Measurements from ENCODE around the gene ITPR1.

Gene ITPR1

GRCh38 chr3:4647411-4647810, 154.3 kb downstream of the ITPR1 start:
- no peak overlapping the region for H3K4me3 Mint-ChIP-seq
- H3K27me3 Mint-ChIP-seq (ENCODE audit: low read depth) = no peaks in the 10 kb centered on the region
- H3K36me3 Mint-ChIP-seq (ENCODE audit: low read depth) = peaks cover 36% of the 10 kb centered on the region
- no peaks in the 10 kb centered on the region for H3K9me3 Mint-ChIP-seq
- no peak overlapping the region for H3K27ac Mint-ChIP-seq
- H3K4me1 Mint-ChIP-seq (ENCODE audit: low read depth) = peaks cover 13% of the 10 kb centered on the region

DNA sequence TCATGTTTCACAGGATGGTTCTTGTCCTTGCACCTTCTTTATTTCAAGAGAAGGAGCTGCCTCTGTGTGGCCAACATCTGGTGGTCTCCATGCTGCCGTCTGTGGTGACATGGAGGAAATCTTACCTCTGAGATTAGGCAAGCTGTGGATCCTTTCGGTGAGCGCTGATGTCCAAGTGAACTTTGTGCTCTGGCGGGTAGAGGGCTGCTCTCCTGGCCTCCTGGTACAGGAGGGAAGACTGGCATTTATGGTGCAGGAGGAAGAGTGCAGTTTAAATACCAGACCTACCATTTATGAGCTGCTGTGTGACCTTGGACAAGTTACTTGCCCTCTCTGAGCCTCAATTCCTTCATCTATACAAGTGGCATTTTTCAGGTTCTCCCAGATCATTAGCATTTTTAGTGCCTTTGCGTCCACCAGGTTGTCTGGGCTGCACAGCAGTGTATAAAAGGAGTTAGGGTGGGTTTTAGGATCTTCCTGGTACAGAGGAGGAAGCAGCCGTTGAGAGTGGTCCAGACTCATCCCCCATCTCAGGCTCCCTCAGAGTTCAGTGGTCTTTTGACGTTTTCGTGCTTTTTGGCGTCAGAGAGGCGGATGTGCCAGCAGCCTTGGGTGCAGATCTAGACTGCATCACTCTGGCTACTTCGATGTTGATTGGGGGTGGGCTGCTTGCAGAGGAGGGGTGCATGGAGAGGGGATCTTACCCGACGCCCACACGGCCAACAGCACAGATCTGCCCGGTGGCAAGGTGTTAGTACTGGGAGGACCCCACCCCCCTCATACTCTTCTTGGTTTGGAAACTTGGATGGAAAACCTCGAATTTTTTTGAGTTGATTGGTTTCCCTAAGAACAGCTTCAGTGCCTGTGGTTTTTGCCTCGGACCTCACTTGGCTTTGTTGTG, 162.2 kb downstream of the ITPR1 start:
- H3K4me1 Mint-ChIP-seq (ENCODE audit: low read depth) = peaks cover 2% of the 10 kb centered on the region
- peaks cover 19% of the 10 kb centered on the region for H3K36me3 Mint-ChIP-seq (ENCODE audit: low read depth)
- no peak overlapping the region for H3K27ac Mint-ChIP-seq
- H3K4me3 Mint-ChIP-seq = no peak overlapping the region
- H3K27me3 Mint-ChIP-seq (ENCODE audit: low read depth) = no peaks in the 10 kb centered on the region
- H3K9me3 Mint-ChIP-seq = no peaks in the 10 kb centered on the region

GRCh38 chr3:4656059-4656458, 162.9 kb downstream of the ITPR1 start:
- Mint-ChIP-seq H3K36me3 (ENCODE audit: low read depth) (peaks cover 19% of the 10 kb centered on the region), H3K27ac (no peak overlapping the region), H3K4me3 (no peak overlapping the region), H3K27me3 (ENCODE audit: low read depth) (no peaks in the 10 kb centered on the region), H3K9me3 (no peaks in the 10 kb centered on the region), H3K4me1 (ENCODE audit: low read depth) (peaks cover 2% of the 10 kb centered on the region)

DNA sequence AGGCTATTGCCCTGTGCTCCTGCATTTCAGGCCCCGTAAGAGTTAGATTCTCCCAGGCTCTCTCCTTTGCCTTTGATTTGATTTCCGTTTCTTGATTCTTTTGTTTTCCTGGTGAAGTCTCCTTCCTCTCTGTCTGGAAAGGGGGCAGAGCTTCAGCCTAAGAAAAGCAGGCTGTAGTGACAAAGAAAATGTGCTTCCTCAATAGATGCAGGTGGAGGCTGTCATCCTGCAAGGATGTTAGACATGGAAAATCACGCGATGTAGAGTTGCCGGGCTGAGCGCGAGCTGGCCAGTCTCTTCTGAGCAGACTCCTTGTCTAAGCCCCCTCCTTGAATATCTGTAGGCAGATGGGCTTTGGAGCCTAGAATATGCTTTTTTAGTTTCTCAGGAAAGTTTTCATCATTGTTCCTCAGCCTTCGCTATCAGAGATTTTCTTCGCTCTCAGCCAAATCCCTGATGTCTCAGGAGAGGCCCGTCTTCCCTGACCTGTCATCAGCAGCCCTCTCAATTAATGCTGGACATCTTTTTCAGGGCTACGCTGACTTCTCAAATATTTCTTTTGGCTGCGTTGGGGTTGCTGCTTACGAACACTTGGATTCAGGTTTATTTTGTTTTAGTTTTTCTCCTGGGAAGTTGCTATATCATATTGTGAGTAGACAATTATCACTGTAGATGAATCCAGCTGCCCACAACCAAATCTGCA, 163.6 kb downstream of the ITPR1 start:
- Mint-ChIP-seq H3K4me3 (no peak overlapping the region), H3K9me3 (no peaks in the 10 kb centered on the region), H3K4me1 (ENCODE audit: low read depth) (no peaks in the 10 kb centered on the region), H3K36me3 (ENCODE audit: low read depth) (peaks cover 21% of the 10 kb centered on the region), H3K27ac (no peak overlapping the region), H3K27me3 (ENCODE audit: low read depth) (no peaks in the 10 kb centered on the region)

DNA sequence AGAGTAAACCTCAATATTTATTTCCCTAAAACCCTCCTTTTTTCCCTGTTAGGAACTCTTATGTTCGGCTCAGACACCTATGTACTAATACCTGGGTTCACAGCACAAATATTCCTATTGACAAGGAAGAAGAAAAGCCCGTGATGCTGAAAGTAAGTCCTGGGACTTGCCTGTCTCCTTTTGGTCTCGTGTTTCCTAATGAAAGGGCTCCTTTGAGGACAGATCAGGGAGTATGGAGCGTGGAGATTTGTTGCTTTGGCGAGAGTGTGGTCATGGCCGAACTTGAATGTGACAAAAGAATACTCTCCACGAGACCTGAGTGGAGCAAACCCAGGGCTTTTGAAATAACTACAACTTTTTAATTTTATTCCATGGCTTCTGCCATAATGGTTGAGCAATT, 167.8 kb downstream of the ITPR1 start:
- Mint-ChIP-seq H3K4me1 (ENCODE audit: low read depth) (no peaks in the 10 kb centered on the region), H3K36me3 (ENCODE audit: low read depth) (peaks cover 21% of the 10 kb centered on the region), H3K27ac (no peak overlapping the region), H3K27me3 (ENCODE audit: low read depth) (no peaks in the 10 kb centered on the region), H3K4me3 (no peak overlapping the region), H3K9me3 (no peaks in the 10 kb centered on the region)

GRCh38 chr3:4664412-4664811, 171.3 kb downstream of the ITPR1 start:
- no peak overlapping the region for H3K4me3 Mint-ChIP-seq
- H3K9me3 Mint-ChIP-seq = no peaks in the 10 kb centered on the region
- peaks cover 33% of the 10 kb centered on the region for H3K36me3 Mint-ChIP-seq (ENCODE audit: low read depth)

GRCh38 chr3:4665197-4665596, 172.0 kb downstream of the ITPR1 start:
- Mint-ChIP-seq H3K9me3 (no peaks in the 10 kb centered on the region), H3K36me3 (ENCODE audit: low read depth) (peaks cover 37% of the 10 kb centered on the region), H3K4me1 (ENCODE audit: low read depth) (peaks cover 2% of the 10 kb centered on the region), H3K4me3 (no peak overlapping the region), H3K27ac (no peak overlapping the region), H3K27me3 (ENCODE audit: low read depth) (no peaks in the 10 kb centered on the region)

More at GRCh38 chr3:4664412-4664811, 171.3 kb downstream of the ITPR1 start:
- no peaks in the 10 kb centered on the region for H3K27me3 Mint-ChIP-seq (ENCODE audit: low read depth)
- no peak overlapping the region for H3K27ac Mint-ChIP-seq
- peaks cover 2% of the 10 kb centered on the region for H3K4me1 Mint-ChIP-seq (ENCODE audit: low read depth)

- no peak overlapping the region for H3K27ac Mint-ChIP-seq
- H3K9me3 Mint-ChIP-seq = no peaks in the 10 kb centered on the region
- no peak overlapping the region for H3K4me3 Mint-ChIP-seq
- H3K36me3 Mint-ChIP-seq (ENCODE audit: low read depth) = peaks cover 44% of the 10 kb centered on the region
- H3K4me1 Mint-ChIP-seq (ENCODE audit: low read depth) = peaks cover 2% of the 10 kb centered on the region
- H3K27me3 Mint-ChIP-seq (ENCODE audit: low read depth) = no peaks in the 10 kb centered on the region
Measured at GRCh38 chr3:4666071-4666470, 172.9 kb downstream of the ITPR1 start.

- Mint-ChIP-seq H3K9me3 (no peaks in the 10 kb centered on the region), H3K27ac (no peak overlapping the region), H3K36me3 (ENCODE audit: low read depth) (peaks cover 34% of the 10 kb centered on the region), H3K4me1 (ENCODE audit: low read depth) (peaks cover 2% of the 10 kb centered on the region), H3K27me3 (ENCODE audit: low read depth) (no peaks in the 10 kb centered on the region), H3K4me3 (no peak overlapping the region)
Measured at GRCh38 chr3:4670352-4670751, 177.2 kb downstream of the ITPR1 start.

- Mint-ChIP-seq H3K27me3 (ENCODE audit: low read depth) (no peaks in the 10 kb centered on the region), H3K4me1 (ENCODE audit: low read depth) (peaks cover 2% of the 10 kb centered on the region), H3K4me3 (no peak overlapping the region), H3K27ac (no peak overlapping the region), H3K9me3 (no peaks in the 10 kb centered on the region), H3K36me3 (ENCODE audit: low read depth) (peaks cover 37% of the 10 kb centered on the region)
Measured at GRCh38 chr3:4672725-4673275, 179.7 kb downstream of the ITPR1 start.

- H3K4me1 Mint-ChIP-seq (ENCODE audit: low read depth) = peaks cover 2% of the 10 kb centered on the region
- no peak overlapping the region for H3K27ac Mint-ChIP-seq
- peaks cover 38% of the 10 kb centered on the region for H3K36me3 Mint-ChIP-seq (ENCODE audit: low read depth)
- H3K4me3 Mint-ChIP-seq = no peak overlapping the region
- no peaks in the 10 kb centered on the region for H3K9me3 Mint-ChIP-seq
- H3K27me3 Mint-ChIP-seq (ENCODE audit: low read depth) = no peaks in the 10 kb centered on the region
Measured at GRCh38 chr3:4674216-4674615, 181.1 kb downstream of the ITPR1 start.

DNA sequence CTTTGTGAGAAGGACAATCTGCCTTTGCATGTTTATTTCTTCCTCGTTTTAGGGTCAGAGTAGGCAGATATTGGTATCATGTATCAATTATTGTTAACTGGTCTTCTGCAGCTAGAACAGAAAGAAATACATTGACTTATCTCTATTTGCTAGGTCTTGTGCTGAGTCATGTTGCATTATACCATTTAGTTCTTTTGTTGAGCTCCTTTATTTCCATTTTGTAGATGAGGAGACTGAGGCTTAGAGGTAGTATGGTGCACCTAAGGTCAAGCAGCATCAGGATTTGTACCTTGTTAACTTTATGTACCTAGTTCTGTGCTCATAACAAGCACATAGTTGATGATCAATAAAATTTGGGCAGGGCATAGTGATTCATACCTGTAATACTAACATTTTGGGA, 182.6 kb downstream of the ITPR1 start:
- Mint-ChIP-seq H3K4me3 (no peak overlapping the region), H3K27me3 (ENCODE audit: low read depth) (no peaks in the 10 kb centered on the region), H3K4me1 (ENCODE audit: low read depth) (no peaks in the 10 kb centered on the region), H3K9me3 (no peaks in the 10 kb centered on the region), H3K27ac (no peak overlapping the region), H3K36me3 (ENCODE audit: low read depth) (peaks cover 33% of the 10 kb centered on the region)

- no peaks in the 10 kb centered on the region for H3K27me3 Mint-ChIP-seq (ENCODE audit: low read depth)
- no peaks in the 10 kb centered on the region for H3K4me1 Mint-ChIP-seq (ENCODE audit: low read depth)
- peaks cover 37% of the 10 kb centered on the region for H3K36me3 Mint-ChIP-seq (ENCODE audit: low read depth)
- no peak overlapping the region for H3K4me3 Mint-ChIP-seq
- no peaks in the 10 kb centered on the region for H3K9me3 Mint-ChIP-seq
- H3K27ac Mint-ChIP-seq = no peak overlapping the region
Measured at GRCh38 chr3:4678320-4678719, 185.2 kb downstream of the ITPR1 start.

- no peak overlapping the region for H3K4me3 Mint-ChIP-seq
- H3K4me1 Mint-ChIP-seq (ENCODE audit: low read depth) = peaks cover 2% of the 10 kb centered on the region
- no peaks in the 10 kb centered on the region for H3K9me3 Mint-ChIP-seq
- no peak overlapping the region for H3K27ac Mint-ChIP-seq
- peaks cover 32% of the 10 kb centered on the region for H3K36me3 Mint-ChIP-seq (ENCODE audit: low read depth)
- H3K27me3 Mint-ChIP-seq (ENCODE audit: low read depth) = no peaks in the 10 kb centered on the region
Measured at GRCh38 chr3:4680227-4680691, 187.1 kb downstream of the ITPR1 start.

DNA sequence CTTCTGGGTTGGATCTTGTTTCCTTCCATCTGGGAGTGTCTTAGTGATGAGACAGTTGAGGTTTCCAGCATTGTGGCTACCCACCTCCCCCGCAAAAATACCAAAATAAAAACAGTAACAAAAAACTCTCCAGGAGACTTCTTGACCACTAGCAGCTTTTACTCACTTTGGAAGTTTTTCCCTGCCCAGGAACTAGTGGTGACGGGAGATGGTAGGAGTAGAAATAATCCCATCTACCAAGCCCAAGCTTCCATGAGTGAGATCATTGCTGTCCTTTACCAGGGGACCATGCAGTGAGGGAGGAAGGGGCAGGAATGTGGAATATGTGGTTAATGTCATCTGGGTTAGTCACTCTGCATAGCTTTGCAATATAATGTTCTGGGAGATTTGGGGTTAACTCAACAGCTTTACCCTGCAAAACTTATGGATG, 187.7 kb downstream of the ITPR1 start:
- H3K9me3 Mint-ChIP-seq = no peaks in the 10 kb centered on the region

More for the DNA sequence above, 187.7 kb downstream of the ITPR1 start:
- H3K4me3 Mint-ChIP-seq = no peak overlapping the region
- H3K27ac Mint-ChIP-seq = no peak overlapping the region
- H3K27me3 Mint-ChIP-seq (ENCODE audit: low read depth) = no peaks in the 10 kb centered on the region
- H3K4me1 Mint-ChIP-seq (ENCODE audit: low read depth) = peaks cover 2% of the 10 kb centered on the region
- peaks cover 39% of the 10 kb centered on the region for H3K36me3 Mint-ChIP-seq (ENCODE audit: low read depth)
